Measurements from ENCODE around the gene ALDH3B2. TPM values are rescaled to one million over a fixed set of nuclear protein-coding genes. Genes with fewer than 3 reads are reported as not detected.

ALDH3B2 gene
- total RNA-seq, 1 experiment from 2014 or later = 1.8 TPM

DNA sequence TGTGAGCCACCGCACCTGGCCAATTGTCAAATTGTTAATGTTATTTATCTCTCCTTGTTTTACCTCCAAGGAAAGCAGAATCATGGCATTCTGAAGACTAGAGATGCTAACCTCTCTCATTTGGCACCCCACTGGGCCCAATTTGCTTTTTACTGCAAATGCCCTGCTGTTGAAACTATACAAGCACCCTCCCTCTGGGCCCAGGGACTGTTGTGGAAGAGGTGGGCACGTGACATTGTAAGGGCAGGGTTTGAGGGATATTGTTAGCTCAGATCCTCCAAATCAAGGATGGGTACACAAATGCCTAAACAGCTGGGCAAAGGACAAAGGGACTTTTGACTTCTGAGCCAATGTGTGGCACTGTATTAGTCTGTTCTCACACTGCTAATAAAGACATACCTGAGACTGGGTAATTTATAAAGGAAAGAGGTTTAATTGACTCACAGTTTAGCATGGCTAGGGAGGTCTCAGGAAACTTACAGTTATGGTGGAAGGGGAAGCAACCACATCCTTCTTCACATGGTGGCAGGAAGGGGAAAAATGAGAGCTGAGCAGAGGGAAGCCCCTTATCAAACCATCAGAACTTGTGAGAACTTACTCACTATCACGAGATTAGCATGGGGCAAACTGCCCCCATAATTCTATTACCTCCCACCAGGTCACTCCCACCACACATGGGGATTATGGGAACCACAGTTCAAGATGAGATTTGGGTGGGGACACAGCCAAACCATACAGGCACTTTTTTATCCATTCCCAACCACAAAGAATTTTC lies 6.5 kb upstream of the ALDH3B2 start:
- Histone ChIP-seq H3K79me2 (ENCODE audit: low read length) (no peaks in the 10 kb centered on the region), H3K4me2 (ENCODE audit: low read depth, low read length, poor library complexity, severe bottlenecking) (no peak overlapping the region), H3K4me3 (ENCODE audit: low read length) (no peak overlapping the region), H4K20me1 (ENCODE audit: insufficient read depth, low read depth, low read length) (no peaks in the 10 kb centered on the region), H2AFZ (ENCODE audit: low read length) (no peak overlapping the region), H3K27me3 (ENCODE audit: low read length) (no peaks in the 10 kb centered on the region; the same call in 1 of the 2 replicates), H3K36me3 (ENCODE audit: insufficient read depth, low read length) (no peaks in the 10 kb centered on the region), H3K9me2 (replicated peaks; ENCODE audit: insufficient read depth, low read length) (no peaks in the 10 kb centered on the region), H3K27ac (ENCODE audit: low read length) (no peak overlapping the region), H3K4me1 (ENCODE audit: low read length) (peaks cover 18% of the 10 kb centered on the region), H3K9ac (ENCODE audit: low read length) (no peak overlapping the region), H3K9me3 (ENCODE audit: low read length) (no peaks in the 10 kb centered on the region)
- DNase-seq = no peak

DNA sequence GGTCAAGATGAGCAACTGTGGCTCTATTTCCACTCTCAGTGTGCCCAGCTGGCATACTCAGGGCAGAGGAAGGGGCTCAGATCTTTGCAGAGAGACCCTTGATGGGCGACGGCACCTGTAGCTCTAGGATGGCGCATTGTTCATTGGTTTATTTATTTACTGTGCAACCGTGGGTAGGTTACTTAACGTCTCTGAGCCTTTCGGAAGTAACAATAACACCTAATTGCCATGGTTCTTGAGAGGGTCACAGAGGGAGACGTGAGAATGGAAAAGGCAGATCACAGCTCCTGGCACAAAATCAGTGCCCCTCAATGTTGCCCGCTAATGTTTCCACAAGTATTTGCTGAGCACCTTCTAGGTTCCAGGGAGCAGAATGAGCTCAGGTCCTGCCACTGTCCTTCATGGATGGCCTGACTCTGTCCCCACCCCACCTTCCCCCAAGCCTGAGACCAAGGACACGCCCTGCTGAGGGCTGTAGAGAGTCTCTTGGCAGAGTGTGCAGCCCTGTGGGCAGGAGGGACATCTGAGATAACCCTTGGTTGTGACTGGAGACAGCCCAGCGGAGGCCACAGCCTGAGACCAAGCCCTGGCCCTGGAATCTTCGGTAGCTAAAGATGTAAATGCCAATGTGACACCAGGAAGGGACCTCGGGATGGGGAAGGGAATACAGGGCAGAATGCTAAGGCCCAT lies 780 bp upstream of the ALDH3B2 start:
- H3K27ac ChIP-seq (ENCODE audit: low read length) = no peak overlapping the region
- no peak overlapping the region for H2AFZ ChIP-seq (ENCODE audit: low read length)
- no peaks in the 10 kb centered on the region for H3K36me3 ChIP-seq (ENCODE audit: insufficient read depth, low read length)
- H3K4me2 ChIP-seq (ENCODE audit: low read depth, low read length, poor library complexity, severe bottlenecking) = no peak overlapping the region
- H3K79me2 ChIP-seq (ENCODE audit: low read length) = no peaks in the 10 kb centered on the region
- H3K4me1 ChIP-seq (ENCODE audit: low read length) = no peaks in the 10 kb centered on the region
- 0 out of 2 replicates have a peak, but pooled peaks cover 2% of the 10 kb centered on the region for H3K27me3 ChIP-seq (ENCODE audit: low read length)
- no peak overlapping the region for H3K9ac ChIP-seq (ENCODE audit: low read length)
- no peaks in the 10 kb centered on the region for H3K9me3 ChIP-seq (ENCODE audit: low read length)
- H3K9me2 ChIP-seq (replicated peaks; ENCODE audit: insufficient read depth, low read length) = no peaks in the 10 kb centered on the region
- no peak for DNase-seq
- no peak overlapping the region for H3K4me3 ChIP-seq (ENCODE audit: low read length)
- H4K20me1 ChIP-seq (ENCODE audit: insufficient read depth, low read depth, low read length) = no peaks in the 10 kb centered on the region

GRCh38 chr11:67673902-67674301 lies 521 bp downstream of the ALDH3B2 start:
- no peak for DNase-seq
- Histone ChIP-seq H3K4me2 (ENCODE audit: low read depth, low read length, poor library complexity, severe bottlenecking) (no peak overlapping the region), H3K9me3 (ENCODE audit: low read length) (no peaks in the 10 kb centered on the region), H3K27me3 (ENCODE audit: low read length) (0 out of 2 replicates have a peak, but pooled peaks cover 2% of the 10 kb centered on the region), H3K27ac (ENCODE audit: low read length) (no peak overlapping the region), H2AFZ (ENCODE audit: low read length) (no peak overlapping the region), H3K36me3 (ENCODE audit: insufficient read depth, low read length) (no peaks in the 10 kb centered on the region), H3K4me3 (ENCODE audit: low read length) (no peak overlapping the region), H4K20me1 (ENCODE audit: insufficient read depth, low read depth, low read length) (no peaks in the 10 kb centered on the region), H3K9me2 (replicated peaks; ENCODE audit: insufficient read depth, low read length) (no peaks in the 10 kb centered on the region), H3K79me2 (ENCODE audit: low read length) (no peaks in the 10 kb centered on the region), H3K4me1 (ENCODE audit: low read length) (peaks cover 4% of the 10 kb centered on the region), H3K9ac (ENCODE audit: low read length) (no peak overlapping the region)

GRCh38 chr11:67673358-67673757 lies 1.1 kb downstream of the ALDH3B2 start:
- no peaks in the 10 kb centered on the region for H3K9me3 ChIP-seq (ENCODE audit: low read length)
- H3K9me2 ChIP-seq (replicated peaks; ENCODE audit: insufficient read depth, low read length) = no peaks in the 10 kb centered on the region
- no peak for DNase-seq

DNA sequence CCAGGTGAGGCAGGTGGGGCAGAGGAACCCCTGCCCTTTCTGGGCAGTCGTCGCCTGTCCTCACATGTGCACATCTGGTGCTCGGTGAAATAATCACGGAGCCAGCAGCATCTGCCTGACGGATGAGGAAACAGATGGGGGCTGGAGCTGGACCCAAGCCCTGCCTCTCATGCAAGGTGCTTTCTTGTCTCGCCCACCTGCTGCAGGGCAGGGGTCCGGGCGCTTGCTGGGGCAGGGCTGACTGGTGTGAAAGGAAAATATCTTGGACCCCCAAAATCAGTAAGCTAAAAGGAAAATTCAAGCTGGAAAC lies 3.3 kb downstream of the ALDH3B2 start:
- H3K4me1 ChIP-seq (ENCODE audit: low read length) = peaks cover 31% of the 10 kb centered on the region
- no peak overlapping the region for H3K4me2 ChIP-seq (ENCODE audit: low read depth, low read length, poor library complexity, severe bottlenecking)
- no peaks in the 10 kb centered on the region for H3K36me3 ChIP-seq (ENCODE audit: insufficient read depth, low read length)
- H3K27ac ChIP-seq (ENCODE audit: low read length) = no peak overlapping the region
- no peaks in the 10 kb centered on the region for H3K79me2 ChIP-seq (ENCODE audit: low read length)
- H3K27me3 ChIP-seq (ENCODE audit: low read length) = 0 out of 2 replicates have a peak, but pooled peaks cover 2% of the 10 kb centered on the region
- DNase-seq = no peak
- no peaks in the 10 kb centered on the region for H3K9me3 ChIP-seq (ENCODE audit: low read length)
- H4K20me1 ChIP-seq (ENCODE audit: insufficient read depth, low read depth, low read length) = no peaks in the 10 kb centered on the region
- no peaks in the 10 kb centered on the region for H3K9me2 ChIP-seq (replicated peaks; ENCODE audit: insufficient read depth, low read length)
- no peak overlapping the region for H3K9ac ChIP-seq (ENCODE audit: low read length)
- no peak overlapping the region for H3K4me3 ChIP-seq (ENCODE audit: low read length)
- no peak overlapping the region for H2AFZ ChIP-seq (ENCODE audit: low read length)

More at GRCh38 chr11:67673358-67673757, 1.1 kb downstream of the ALDH3B2 start:
- H3K27ac ChIP-seq (ENCODE audit: low read length) = no peak overlapping the region
- no peak overlapping the region for H3K4me2 ChIP-seq (ENCODE audit: low read depth, low read length, poor library complexity, severe bottlenecking)
- no peaks in the 10 kb centered on the region for H3K79me2 ChIP-seq (ENCODE audit: low read length)
- H3K36me3 ChIP-seq (ENCODE audit: insufficient read depth, low read length) = no peaks in the 10 kb centered on the region
- H3K4me3 ChIP-seq (ENCODE audit: low read length) = no peak overlapping the region
- H3K4me1 ChIP-seq (ENCODE audit: low read length) = peaks cover 10% of the 10 kb centered on the region
- no peak overlapping the region for H3K9ac ChIP-seq (ENCODE audit: low read length)
- 0 out of 2 replicates have a peak, but pooled peaks cover 2% of the 10 kb centered on the region for H3K27me3 ChIP-seq (ENCODE audit: low read length)
- no peak overlapping the region for H2AFZ ChIP-seq (ENCODE audit: low read length)
- no peaks in the 10 kb centered on the region for H4K20me1 ChIP-seq (ENCODE audit: insufficient read depth, low read depth, low read length)

GRCh38 chr11:67670316-67671210 lies 3.9 kb downstream of the ALDH3B2 start:
- Histone ChIP-seq H4K20me1 (ENCODE audit: insufficient read depth, low read depth, low read length) (no peaks in the 10 kb centered on the region), H3K4me2 (ENCODE audit: low read depth, low read length, poor library complexity, severe bottlenecking) (no peak overlapping the region), H3K9me3 (ENCODE audit: low read length) (no peaks in the 10 kb centered on the region), H3K27ac (ENCODE audit: low read length) (no peak overlapping the region), H3K4me3 (ENCODE audit: low read length) (no peak overlapping the region), H3K9ac (ENCODE audit: low read length) (no peak overlapping the region), H2AFZ (ENCODE audit: low read length) (no peak overlapping the region), H3K79me2 (ENCODE audit: low read length) (no peaks in the 10 kb centered on the region), H3K27me3 (ENCODE audit: low read length) (0 out of 2 replicates have a peak, but pooled peaks cover 2% of the 10 kb centered on the region), H3K9me2 (replicated peaks; ENCODE audit: insufficient read depth, low read length) (no peaks in the 10 kb centered on the region), H3K4me1 (ENCODE audit: low read length) (peaks cover 37% of the 10 kb centered on the region), H3K36me3 (ENCODE audit: insufficient read depth, low read length) (no peaks in the 10 kb centered on the region)
- DNase-seq = no peak

GRCh38 chr11:67668192-67668551 lies 6.3 kb downstream of the ALDH3B2 start:
- peaks cover 37% of the 10 kb centered on the region for H3K4me1 ChIP-seq (ENCODE audit: low read length)
- H3K27ac ChIP-seq (ENCODE audit: low read length) = peak overlapping the region; percentile 90
- peak overlapping the region; percentile 53 for H3K9ac ChIP-seq (ENCODE audit: low read length)
- no peaks in the 10 kb centered on the region for H4K20me1 ChIP-seq (ENCODE audit: insufficient read depth, low read depth, low read length)
- H3K9me3 ChIP-seq (ENCODE audit: low read length) = no peaks in the 10 kb centered on the region
- no peaks in the 10 kb centered on the region for H3K27me3 ChIP-seq (ENCODE audit: low read length)
- peak overlapping the region; percentile 70 for H3K4me2 ChIP-seq (ENCODE audit: low read depth, low read length, poor library complexity, severe bottlenecking)
- DNase-seq = peak; percentile 76
- no peaks in the 10 kb centered on the region for H3K36me3 ChIP-seq (ENCODE audit: insufficient read depth, low read length)
- no peaks in the 10 kb centered on the region for H3K79me2 ChIP-seq (ENCODE audit: low read length)
- peak overlapping the region; percentile 35; the same call in 1 of the 2 replicates for H3K4me3 ChIP-seq (ENCODE audit: low read length)
- H3K9me2 ChIP-seq (replicated peaks; ENCODE audit: insufficient read depth, low read length) = no peaks in the 10 kb centered on the region
- no peak overlapping the region for H2AFZ ChIP-seq (ENCODE audit: low read length)
